Measurements from ENCODE around the gene RGMA. TPM values are rescaled to one million over a fixed set of nuclear protein-coding genes. Genes with fewer than 3 reads are reported as not detected.
A peak's percentile ranks its signal among the peaks of the same experiment; 100 is the strongest.

Gene RGMA
- total RNA-seq (under 1 TPM in 3 of 5 donors, not detected in 2; 0.15 to 0.44 (median 0.23) TPM), total RNA-seq (0 to 0.80 (median 0.13) reads per million in 29 experiments)
- 0.04 TPM for total RNA-seq (2013)

- under 1% methylated on average over 69 of the region's 92 CpGs for WGBS (ENCODE audit: insufficient coverage)
- Mint-ChIP-seq H3K27ac (no peak within 1 kb of the TSS), H3K4me1 (peaks cover 8 to 18% (median 17%) of the 10 kb centered on the region in 3 donors), H3K36me3 (no peaks in the 10 kb centered on the region), H3K4me3 (peak within 1 kb of the TSS; percentile 74 to 83 (median 76)), H3K9me3 (no peaks in the 10 kb centered on the region), H3K27me3 (peaks cover 45 to 62% of the 10 kb centered on the region in 2 donors)
- no peak within 1 kb of the TSS for H3K27ac ChIP-seq (ENCODE audit: low read length)
- H3K27me3 ChIP-seq (replicated peaks in 1 of 2; ENCODE audit: control insufficient read depth in 2 of 2, extremely low read depth in 1 of 2, insufficient read depth in 2 of 2, low read length in 1 of 2) = peaks cover 6 to 45% of the 10 kb centered on the region in 2 experiments
- CTCF ChIA-PET = interaction anchor here (0.7 to 2.3 kb wide), 7 partner anchors 15 to 1235 kb away, joined by 3 to 23 read pairs (median 3); no protein-coding TSS in a partner anchor
- peak in 2 of 35 experiments; percentile 6 to 8 for DNase-seq
- POLR2A ChIA-PET = interaction anchor here in 1 of 2 donors (0.5 kb wide), 1 partner anchor 1031 kb away, joined by 3 read pairs; no protein-coding TSS in a partner anchor
- H3K36me3 ChIP-seq (ENCODE audit: control insufficient read depth in 2 of 2, extremely low read depth in 1 of 2, insufficient read depth in 1 of 2, low read length in 1 of 2) = no peaks in the 10 kb centered on the region
- no peaks in the 10 kb centered on the region for H3K9me3 ChIP-seq
- H3K4me3 ChIP-seq (ENCODE audit: control insufficient read depth in 1 of 2, extremely low read depth in 1 of 2, low read length in 1 of 2) = peak within 1 kb of the TSS; percentile 24 to 68
- H3K4me1 ChIP-seq (ENCODE audit: control insufficient read depth in 1 of 2, extremely low read depth in 1 of 2, insufficient read depth in 2 of 2, low read length in 2 of 2) = peaks cover 0 to 21% of the 10 kb centered on the region in 2 experiments
- ATAC-seq (replicated peaks in 1 of 4) = peak; percentile 26 to 65 (median 32)
Observed at GRCh38 chr15:93088981-93089726, at the start of gene RGMA. TSS of gene RGMA (minus strand) at chr15:93089211. CDS start at chr15:93088932, 279 bp downstream.

- DNase-seq (no peak), ATAC-seq (replicated peaks in 1 of 4) (no peak)
- Mint-ChIP-seq H3K4me1 (peaks cover 12 to 16% (median 15%) of the 10 kb centered on the region in 3 donors), H3K9me3 (no peaks in the 10 kb centered on the region), H3K36me3 (no peaks in the 10 kb centered on the region), H3K4me3 (no peak overlapping the region), H3K27me3 (no peaks in the 10 kb centered on the region), H3K27ac (no peak overlapping the region)
- Histone ChIP-seq H3K36me3 (ENCODE audit: control insufficient read depth in 2 of 2, extremely low read depth in 1 of 2, insufficient read depth in 1 of 2, low read length in 1 of 2) (no peaks in the 10 kb centered on the region), H3K4me1 (ENCODE audit: control insufficient read depth in 1 of 2, extremely low read depth in 1 of 2, insufficient read depth in 2 of 2, low read length in 2 of 2) (peaks cover 2 to 17% of the 10 kb centered on the region in 2 experiments), H3K9me3 (no peaks in the 10 kb centered on the region), H3K4me3 (ENCODE audit: control insufficient read depth in 1 of 2, extremely low read depth in 1 of 2, low read length in 1 of 2) (no peak overlapping the region), H3K27ac (ENCODE audit: low read length) (no peak overlapping the region), H3K27me3 (replicated peaks in 1 of 2; ENCODE audit: control insufficient read depth in 2 of 2, extremely low read depth in 1 of 2, insufficient read depth in 2 of 2, low read length in 1 of 2) (peaks cover 0 to 3% of the 10 kb centered on the region in 2 experiments)
- WGBS (ENCODE audit: insufficient coverage) = 81% methylated on average over 7 of the region's 7 CpGs
- ChIA-PET CTCF (no interaction called here), POLR2A (no interaction called here)
Observed at GRCh38 chr15:93136606-93137005, 47.6 kb upstream of the RGMA start.

- no peaks in the 10 kb centered on the region for H3K9me3 Mint-ChIP-seq
- H3K27ac Mint-ChIP-seq = no peak overlapping the region
- H3K4me1 Mint-ChIP-seq = peaks cover 5 to 11% (median 11%) of the 10 kb centered on the region in 3 donors
- peaks cover 0 to 3% of the 10 kb centered on the region in 2 experiments for H3K27me3 ChIP-seq (replicated peaks in 1 of 2; ENCODE audit: control insufficient read depth in 2 of 2, extremely low read depth in 1 of 2, insufficient read depth in 2 of 2, low read length in 1 of 2)
- H3K36me3 ChIP-seq (ENCODE audit: control insufficient read depth in 2 of 2, extremely low read depth in 1 of 2, insufficient read depth in 1 of 2, low read length in 1 of 2) = no peaks in the 10 kb centered on the region
- no peak overlapping the region for H3K4me3 Mint-ChIP-seq
- WGBS (ENCODE audit: insufficient coverage) = no CpG with 5 or more reads among the region's 3 CpGs
- POLR2A ChIA-PET = no interaction called here
- CTCF ChIA-PET = no interaction called here
- DNase-seq = no peak
- no peaks in the 10 kb centered on the region for H3K27me3 Mint-ChIP-seq
- no peak for ATAC-seq (replicated peaks in 1 of 4)
- no peaks in the 10 kb centered on the region for H3K36me3 Mint-ChIP-seq
- no peaks in the 10 kb centered on the region for H3K9me3 ChIP-seq
- H3K27ac ChIP-seq (ENCODE audit: low read length) = no peak overlapping the region
- no peak overlapping the region for H3K4me3 ChIP-seq (ENCODE audit: control insufficient read depth in 1 of 2, extremely low read depth in 1 of 2, low read length in 1 of 2)
- H3K4me1 ChIP-seq (ENCODE audit: control insufficient read depth in 1 of 2, extremely low read depth in 1 of 2, insufficient read depth in 2 of 2, low read length in 2 of 2) = peaks cover 0 to 13% of the 10 kb centered on the region in 2 experiments
Observed at GRCh38 chr15:93135997-93136397, 47.0 kb upstream of the RGMA start.

- Histone ChIP-seq H3K27ac (ENCODE audit: low read length) (no peak overlapping the region), H3K27me3 (replicated peaks in 1 of 2; ENCODE audit: control insufficient read depth in 2 of 2, extremely low read depth in 1 of 2, insufficient read depth in 2 of 2, low read length in 1 of 2) (peaks cover 0 to 3% of the 10 kb centered on the region in 2 experiments), H3K36me3 (ENCODE audit: control insufficient read depth in 2 of 2, extremely low read depth in 1 of 2, insufficient read depth in 1 of 2, low read length in 1 of 2) (no peaks in the 10 kb centered on the region), H3K4me1 (ENCODE audit: control insufficient read depth in 1 of 2, extremely low read depth in 1 of 2, insufficient read depth in 2 of 2, low read length in 2 of 2) (peaks cover 0 to 10% of the 10 kb centered on the region in 2 experiments), H3K9me3 (no peaks in the 10 kb centered on the region), H3K4me3 (ENCODE audit: control insufficient read depth in 1 of 2, extremely low read depth in 1 of 2, low read length in 1 of 2) (no peak overlapping the region)
- ChIA-PET CTCF (no interaction called here), POLR2A (no interaction called here)
- no peak overlapping the region for H3K27ac Mint-ChIP-seq
- DNase-seq (no peak), ATAC-seq (replicated peaks in 1 of 4) (no peak)
- H3K9me3 Mint-ChIP-seq = no peaks in the 10 kb centered on the region
- no peak overlapping the region for H3K4me3 Mint-ChIP-seq
- no peaks in the 10 kb centered on the region for H3K27me3 Mint-ChIP-seq
- H3K4me1 Mint-ChIP-seq = peaks cover under 1 to 6% (median 6%) of the 10 kb centered on the region in 3 donors
- 100% methylated on average over 2 of the region's 3 CpGs for WGBS (ENCODE audit: insufficient coverage)
- no peaks in the 10 kb centered on the region for H3K36me3 Mint-ChIP-seq
Observed at GRCh38 chr15:93135459-93135858, 46.4 kb upstream of the RGMA start.

GRCh38 chr15:93131485-93132095 is 42.6 kb upstream of the RGMA start:
- WGBS (ENCODE audit: insufficient coverage) = 100% methylated on average over 1 of the region's 10 CpGs
- no peaks in the 10 kb centered on the region for H3K27me3 Mint-ChIP-seq
- no peak overlapping the region for H3K4me3 ChIP-seq (ENCODE audit: control insufficient read depth in 1 of 2, extremely low read depth in 1 of 2, low read length in 1 of 2)

GRCh38 chr15:93129702-93130488 is 40.9 kb upstream of the RGMA start:
- no peaks in the 10 kb centered on the region for H3K36me3 ChIP-seq (ENCODE audit: control insufficient read depth in 2 of 2, extremely low read depth in 1 of 2, insufficient read depth in 1 of 2, low read length in 1 of 2)
- no peak overlapping the region for H3K4me3 ChIP-seq (ENCODE audit: control insufficient read depth in 1 of 2, extremely low read depth in 1 of 2, low read length in 1 of 2)
- no peak overlapping the region for H3K4me3 Mint-ChIP-seq
- no peaks in the 10 kb centered on the region for H3K4me1 ChIP-seq (ENCODE audit: control insufficient read depth in 1 of 2, extremely low read depth in 1 of 2, insufficient read depth in 2 of 2, low read length in 2 of 2)
- no peak overlapping the region for H3K27ac ChIP-seq (ENCODE audit: low read length)
- 88% methylated on average over 17 of the region's 18 CpGs for WGBS (ENCODE audit: insufficient coverage)
- POLR2A ChIA-PET = no interaction called here
- no peaks in the 10 kb centered on the region for H3K9me3 Mint-ChIP-seq
- H3K9me3 ChIP-seq = no peaks in the 10 kb centered on the region
- H3K4me1 Mint-ChIP-seq = peaks cover 0 to 2% (median 0%) of the 10 kb centered on the region in 3 donors
- no peaks in the 10 kb centered on the region for H3K27me3 Mint-ChIP-seq
- ATAC-seq (replicated peaks in 1 of 4) (no peak), DNase-seq (no peak)
- no peak overlapping the region for H3K27ac Mint-ChIP-seq
- no peaks in the 10 kb centered on the region for H3K27me3 ChIP-seq (replicated peaks in 1 of 2; ENCODE audit: control insufficient read depth in 2 of 2, extremely low read depth in 1 of 2, insufficient read depth in 2 of 2, low read length in 1 of 2)
- CTCF ChIA-PET = no interaction called here
- no peaks in the 10 kb centered on the region for H3K36me3 Mint-ChIP-seq

More at GRCh38 chr15:93131485-93132095, 42.6 kb upstream of the RGMA start:
- peaks cover 0 to 3% of the 10 kb centered on the region in 2 experiments for H3K27me3 ChIP-seq (replicated peaks in 1 of 2; ENCODE audit: control insufficient read depth in 2 of 2, extremely low read depth in 1 of 2, insufficient read depth in 2 of 2, low read length in 1 of 2)
- ChIA-PET CTCF (no interaction called here), POLR2A (no interaction called here)
- DNase-seq (no peak), ATAC-seq (replicated peaks in 1 of 4) (no peak)
- Mint-ChIP-seq H3K9me3 (no peaks in the 10 kb centered on the region), H3K4me3 (no peak overlapping the region), H3K4me1 (peaks cover 0 to 2% (median 0%) of the 10 kb centered on the region in 3 donors), H3K27ac (no peak overlapping the region), H3K36me3 (no peaks in the 10 kb centered on the region)
- no peaks in the 10 kb centered on the region for H3K36me3 ChIP-seq (ENCODE audit: control insufficient read depth in 2 of 2, extremely low read depth in 1 of 2, insufficient read depth in 1 of 2, low read length in 1 of 2)
- no peaks in the 10 kb centered on the region for H3K9me3 ChIP-seq
- H3K4me1 ChIP-seq (ENCODE audit: control insufficient read depth in 1 of 2, extremely low read depth in 1 of 2, insufficient read depth in 2 of 2, low read length in 2 of 2) = no peaks in the 10 kb centered on the region
- no peak overlapping the region for H3K27ac ChIP-seq (ENCODE audit: low read length)

Measured in T-cell (primary cell).